PC-9 (cell line): Measurements from ENCODE around the gene SNX14. TPM values are rescaled to one million over a fixed set of nuclear protein-coding genes. Genes with fewer than 3 reads are reported as not detected.
"Not testable (repeated sequence)": the region's sequence is repeated elsewhere in the genome, so short reads cannot be mapped to it uniquely, and the experiment has no call there.

Source experiments
- BruUV-seq: library from RNA; stranded (reverse); fragments of 400-500 nt; replicated peaks from 2 replicates; lab custom pipeline; 2021; lab: Mats Ljungman, UMichigan
- CTCF ChIA-PET: fragments of 300-600 bp; sonication (Branson Sonifier 250); formaldehyde crosslinking; loops from one replicate; lab custom pipeline; 2022; ENCODE audit warnings: antibody characterized with exemption; lab: Charles Lee
- POLR2A ChIA-PET: fragments of 300-600 bp; sonication (Branson Sonifier 250); formaldehyde crosslinking; loops from one replicate; lab custom pipeline; 2022; ENCODE audit warnings: antibody characterized with exemption; ENCODE audit not compliant: unreplicated experiment; lab: Charles Lee
- DNase-seq, 2 experiments: peaks; one replicate each; pipeline versions ENCODE4 v3.0.0 to v3.0.0-alpha.2; 2015 to 2022; ENCODE audit warnings: mixed read lengths in 1 of 2
- H2AFZ ChIP-seq: fragments of 200-600 bp; sonication (generic); 2 replicates; pipeline ENCODE4 v1.8.1; 2017; ENCODE audit warnings: antibody characterized with exemption
- H3F3A ChIP-seq: fragments of 200-600 bp; sonication (generic); 2 replicates; pipeline ENCODE4 v1.8.1; 2017; ENCODE audit warnings: antibody characterized with exemption, mild to moderate bottlenecking, low read depth; ENCODE audit not compliant: insufficient read depth
- H3K27ac ChIP-seq: fragments of 200-600 bp; sonication (generic); 2 replicates; pipeline ENCODE4 v1.6.1; 2016; ENCODE audit warnings: mixed run types
- H3K27me3 ChIP-seq: fragments of 200-600 bp; sonication (generic); 2 replicates; pipeline ENCODE4 v1.6.1; 2016; ENCODE audit warnings: low read depth, mixed run types; ENCODE audit not compliant: insufficient read depth
- H3K36me3 ChIP-seq: fragments of 200-600 bp; sonication (generic); 2 replicates; pipeline ENCODE4 v1.6.1; 2016; ENCODE audit warnings: low read depth, mixed run types
- H3K4me1 ChIP-seq: fragments of 200-600 bp; sonication (generic); replicated peaks from 2 replicates; pipeline ENCODE4 v1.6.1; 2016; ENCODE audit warnings: mixed run types; ENCODE audit not compliant: insufficient read depth
- H3K4me2 ChIP-seq: fragments of 200-600 bp; sonication (generic); 2 replicates; pipeline ENCODE4 v1.6.1; 2017; ENCODE audit warnings: mixed run types
- H3K4me3 ChIP-seq: fragments of 200-600 bp; sonication (generic); 2 replicates; pipeline ENCODE4 v1.6.1; 2016; ENCODE audit warnings: mixed run types
- H3K79me2 ChIP-seq: fragments of 200-600 bp; sonication (generic); 2 replicates; pipeline ENCODE4 v1.6.1; 2017; ENCODE audit warnings: low read depth, mixed run types
- H3K9me2 ChIP-seq: fragments of 200-600 bp; sonication (generic); 2 replicates; pipeline ENCODE4 v1.8.1; 2017; ENCODE audit warnings: mild to moderate bottlenecking; ENCODE audit not compliant: insufficient read depth
- H3K9me3 ChIP-seq: fragments of 200-600 bp; sonication (generic); 2 replicates; pipeline ENCODE4 v1.8.1; 2016; ENCODE audit warnings: low read depth; ENCODE audit not compliant: insufficient read depth
- H4K20me1 ChIP-seq: fragments of 200-600 bp; sonication (generic); 2 replicates; pipeline ENCODE4 v1.8.1; 2017; ENCODE audit not compliant: insufficient read depth
- EZH2 ChIP-seq: fragments of 200-600 bp; sonication (generic); IDR thresholded peaks from 2 replicates; pipeline ENCODE4 v1.8.0; 2017; ENCODE audit warnings: antibody characterized with exemption, low read depth
- intact Hi-C: fragments of 100-400 bp; cut with micrococcal nuclease; formaldehyde crosslinking; loops from one replicate; pipeline ENCODE4 v1.10.0; 2022; ENCODE audit not compliant: unreplicated experiment
- total RNA-seq: library from RNA; stranded (reverse); gene quantifications from 2 replicates; pipeline ENCODE4 v1.2.3, GENCODE V29; 2021
- TF ChIP-seq, protein P1 (sequence below): fragments of 200-600 bp; sonication (generic); conservative IDR thresholded peaks from 2 replicates; pipeline ENCODE4 v1.6.1; 2017; ENCODE audit warnings: mixed run types, antibody characterized with exemption, mild to moderate bottlenecking, moderate library complexity

SNX14 gene
- total RNA-seq, 1 experiment from 2014 or later: 99.1 TPM

DNA sequence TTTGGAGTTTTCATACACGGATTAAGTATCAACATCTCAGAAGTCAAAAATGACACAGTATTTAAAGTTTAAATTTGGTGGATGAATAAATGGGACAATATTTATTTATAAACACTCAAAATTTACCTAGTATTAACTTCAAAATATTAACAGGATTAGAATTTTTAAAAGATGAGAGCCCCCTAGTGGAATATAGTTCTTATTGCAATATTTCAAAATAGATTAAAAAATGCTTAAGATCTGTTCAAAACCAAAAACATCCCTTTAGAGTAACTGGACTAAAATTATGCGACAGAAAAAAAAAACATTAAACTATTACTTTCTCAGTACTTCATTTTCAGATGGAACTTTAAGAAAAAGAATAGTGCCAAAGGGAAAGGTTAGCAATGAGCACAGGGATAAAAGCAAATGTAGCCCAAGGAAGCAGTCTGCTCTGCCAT is 56.6 kb downstream of the SNX14 start:
- POLR2A ChIA-PET: no interaction called here
- peaks cover 11% of the 10 kb centered on the region for H3K36me3 ChIP-seq
- H3K27ac ChIP-seq: peak overlapping the region; percentile 35; the same call in 1 of the 2 replicates
- H3F3A ChIP-seq: peaks cover 18% of the 10 kb centered on the region
- no peak for TF ChIP-seq EZH2
- TF ChIP-seq, protein P1, sequence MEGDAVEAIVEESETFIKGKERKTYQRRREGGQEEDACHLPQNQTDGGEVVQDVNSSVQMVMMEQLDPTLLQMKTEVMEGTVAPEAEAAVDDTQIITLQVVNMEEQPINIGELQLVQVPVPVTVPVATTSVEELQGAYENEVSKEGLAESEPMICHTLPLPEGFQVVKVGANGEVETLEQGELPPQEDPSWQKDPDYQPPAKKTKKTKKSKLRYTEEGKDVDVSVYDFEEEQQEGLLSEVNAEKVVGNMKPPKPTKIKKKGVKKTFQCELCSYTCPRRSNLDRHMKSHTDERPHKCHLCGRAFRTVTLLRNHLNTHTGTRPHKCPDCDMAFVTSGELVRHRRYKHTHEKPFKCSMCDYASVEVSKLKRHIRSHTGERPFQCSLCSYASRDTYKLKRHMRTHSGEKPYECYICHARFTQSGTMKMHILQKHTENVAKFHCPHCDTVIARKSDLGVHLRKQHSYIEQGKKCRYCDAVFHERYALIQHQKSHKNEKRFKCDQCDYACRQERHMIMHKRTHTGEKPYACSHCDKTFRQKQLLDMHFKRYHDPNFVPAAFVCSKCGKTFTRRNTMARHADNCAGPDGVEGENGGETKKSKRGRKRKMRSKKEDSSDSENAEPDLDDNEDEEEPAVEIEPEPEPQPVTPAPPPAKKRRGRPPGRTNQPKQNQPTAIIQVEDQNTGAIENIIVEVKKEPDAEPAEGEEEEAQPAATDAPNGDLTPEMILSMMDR: peak; percentile 77
- no TSS peak for BruUV-seq
- H4K20me1 ChIP-seq: no peaks in the 10 kb centered on the region
- no peak overlapping the region for H2AFZ ChIP-seq
- CTCF ChIA-PET: interaction anchor here (0.6 to 2.2 kb wide), 6 partner anchors 13 to 197 kb away, joined by 3 to 6 read pairs (median 4); no protein-coding TSS in a partner anchor
- no peak overlapping the region for H3K4me2 ChIP-seq
- no peaks in the 10 kb centered on the region for H3K9me2 ChIP-seq
- no peak for DNase-seq
- no peaks in the 10 kb centered on the region for H3K9me3 ChIP-seq
- no peaks in the 10 kb centered on the region for H3K79me2 ChIP-seq
- intact Hi-C loops: loop anchor here (1.0 to 5.0 kb wide), 3 partner anchors 46 to 182 kb away; no protein-coding TSS in a partner anchor
- H3K4me3 ChIP-seq: no peak overlapping the region
- no peaks in the 10 kb centered on the region for H3K27me3 ChIP-seq
- H3K4me1 ChIP-seq: peaks cover 11% of the 10 kb centered on the region

DNA sequence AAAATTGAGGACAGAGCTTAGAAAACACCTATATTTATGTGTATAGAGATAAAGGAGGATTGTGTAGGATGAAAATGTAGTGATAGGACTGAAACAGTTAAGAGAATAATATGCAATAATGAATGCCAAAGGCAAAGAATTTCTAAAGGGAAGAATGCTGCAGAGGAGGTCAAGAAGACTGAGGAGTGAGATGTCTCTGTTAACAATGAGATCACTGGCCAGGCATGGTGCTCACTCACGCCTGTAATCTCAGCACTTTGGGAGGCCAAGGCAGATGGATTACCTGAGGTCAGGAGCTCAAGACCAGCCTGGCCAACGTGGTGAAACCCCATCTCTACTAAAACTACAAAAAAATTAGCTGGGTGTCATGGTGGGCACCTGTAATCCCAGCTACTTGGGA is 69.4 kb downstream of the SNX14 start:
- H3K27ac ChIP-seq, H2AFZ ChIP-seq, H4K20me1 ChIP-seq, H3K9me2 ChIP-seq, H3F3A ChIP-seq, H3K4me2 ChIP-seq, BruUV-seq, H3K27me3 ChIP-seq, DNase-seq, H3K79me2 ChIP-seq, H3K4me1 ChIP-seq, H3K4me3 ChIP-seq, H3K36me3 ChIP-seq, POLR2A ChIA-PET, H3K9me3 ChIP-seq, intact Hi-C loops: not testable (repeated sequence)
- CTCF ChIA-PET: interaction anchor here (1.1 kb wide), 1 partner anchor 12 kb away, joined by 4 read pairs; no protein-coding TSS in a partner anchor

DNA sequence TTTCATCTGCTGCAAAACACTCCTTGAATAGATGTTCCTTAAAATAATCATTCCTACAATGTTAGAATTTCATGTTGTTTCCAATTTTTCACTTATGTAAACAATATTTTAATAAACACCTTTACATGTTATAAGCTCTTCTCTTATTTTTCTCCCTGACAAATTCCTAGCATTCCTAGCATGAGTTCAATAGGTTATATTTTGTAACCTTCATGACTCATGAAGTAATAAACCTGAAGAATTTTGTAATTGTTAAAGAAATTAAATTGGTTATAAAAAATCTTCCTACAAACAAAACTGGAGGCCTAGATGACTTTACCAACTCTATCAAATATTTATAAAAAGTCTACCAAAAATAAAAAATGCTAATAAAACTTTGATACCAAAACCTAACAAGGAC is 77.5 kb downstream of the SNX14 start:
- intact Hi-C loops: no loop called here
- peaks cover 7% of the 10 kb centered on the region; the same call in 1 of the 2 replicates for H3F3A ChIP-seq
- ChIA-PET CTCF (no interaction called here), POLR2A (interaction anchor here (0.7 kb wide), 1 partner anchor 17 kb away, joined by 7 read pairs; no protein-coding TSS in a partner anchor)
- H3K4me1 ChIP-seq: peaks cover 18% of the 10 kb centered on the region
- no peak overlapping the region for H2AFZ ChIP-seq
- BruUV-seq: no TSS peak
- no peaks in the 10 kb centered on the region for H3K9me2 ChIP-seq
- peak in 1 of 2 experiments; percentile 75 for DNase-seq
- no peaks in the 10 kb centered on the region for H3K79me2 ChIP-seq
- peaks cover 21% of the 10 kb centered on the region for H3K36me3 ChIP-seq
- peak overlapping the region; percentile 31 for H3K4me2 ChIP-seq
- no peaks in the 10 kb centered on the region for H3K27me3 ChIP-seq
- H3K9me3 ChIP-seq: no peaks in the 10 kb centered on the region
- H3K4me3 ChIP-seq: no peak overlapping the region
- H4K20me1 ChIP-seq: no peaks in the 10 kb centered on the region
- peak overlapping the region; percentile 77 for H3K27ac ChIP-seq
- TF ChIP-seq, protein P1: no peak
- no peak for TF ChIP-seq EZH2
